ENCODE results near the gene WDR45.

- no peak for TF ChIP-seq CTCF (conservative IDR thresholded peaks at IDR 0.05)
- TF ChIP-seq EZH2 (IDR thresholded peaks at IDR 0.05; ENCODE audit: low read depth): no peak
These were observed 12.2 kb downstream of the WDR45 start for GRCh38 chrX:49067285-49068120.
